Measurements from ENCODE around the gene TNS2. TPM values are rescaled to one million over a fixed set of nuclear protein-coding genes. Genes with fewer than 3 reads are reported as not detected.

The TNS2 gene
- total RNA-seq, 1 experiment from 2014 or later = 13.1 TPM

GRCh38 chr12:53047221-53048032 lies 2.4 kb upstream of the TNS2 start:
- peak overlapping the region; percentile 60 for H3K9ac ChIP-seq (ENCODE audit: low read length)
- peak; percentile 73 for DNase-seq

DNA sequence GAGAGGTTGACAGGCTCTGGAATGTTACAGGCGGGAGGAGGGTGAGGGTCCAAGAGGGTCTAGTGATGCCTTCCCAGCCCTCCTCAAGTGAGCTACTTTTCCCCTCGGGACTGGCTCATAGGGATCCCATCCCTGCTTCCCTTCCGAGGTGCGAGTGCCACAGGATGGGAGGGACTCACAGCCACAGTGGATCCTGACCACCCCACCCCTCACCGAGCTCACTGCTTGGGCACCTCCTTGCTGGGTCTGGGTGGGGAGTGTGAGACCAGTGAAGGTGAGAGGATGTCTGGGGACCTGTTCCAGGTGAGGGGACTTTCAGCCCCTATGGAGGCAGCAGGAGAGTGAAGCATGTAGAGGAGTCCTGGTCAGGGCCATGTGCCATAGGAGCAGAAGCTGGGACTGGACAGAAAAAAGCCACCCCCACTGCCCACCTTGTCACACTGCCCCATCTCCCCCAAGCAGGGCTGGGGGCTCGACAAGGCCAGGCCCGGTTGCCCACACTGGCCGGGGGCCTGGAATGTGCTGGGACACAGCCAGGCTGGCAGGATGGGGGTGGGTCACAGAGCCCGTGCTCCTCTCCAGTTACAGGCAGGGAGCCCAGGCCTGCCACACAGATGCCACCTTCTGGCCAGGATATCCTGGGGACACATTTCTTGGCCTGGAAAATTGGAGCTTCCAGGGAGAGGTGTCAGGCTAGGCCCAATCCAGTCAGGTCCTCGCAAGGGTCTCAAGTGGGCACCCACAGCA lies 1.7 kb upstream of the TNS2 start:
- TF ChIP-seq, protein P1, sequence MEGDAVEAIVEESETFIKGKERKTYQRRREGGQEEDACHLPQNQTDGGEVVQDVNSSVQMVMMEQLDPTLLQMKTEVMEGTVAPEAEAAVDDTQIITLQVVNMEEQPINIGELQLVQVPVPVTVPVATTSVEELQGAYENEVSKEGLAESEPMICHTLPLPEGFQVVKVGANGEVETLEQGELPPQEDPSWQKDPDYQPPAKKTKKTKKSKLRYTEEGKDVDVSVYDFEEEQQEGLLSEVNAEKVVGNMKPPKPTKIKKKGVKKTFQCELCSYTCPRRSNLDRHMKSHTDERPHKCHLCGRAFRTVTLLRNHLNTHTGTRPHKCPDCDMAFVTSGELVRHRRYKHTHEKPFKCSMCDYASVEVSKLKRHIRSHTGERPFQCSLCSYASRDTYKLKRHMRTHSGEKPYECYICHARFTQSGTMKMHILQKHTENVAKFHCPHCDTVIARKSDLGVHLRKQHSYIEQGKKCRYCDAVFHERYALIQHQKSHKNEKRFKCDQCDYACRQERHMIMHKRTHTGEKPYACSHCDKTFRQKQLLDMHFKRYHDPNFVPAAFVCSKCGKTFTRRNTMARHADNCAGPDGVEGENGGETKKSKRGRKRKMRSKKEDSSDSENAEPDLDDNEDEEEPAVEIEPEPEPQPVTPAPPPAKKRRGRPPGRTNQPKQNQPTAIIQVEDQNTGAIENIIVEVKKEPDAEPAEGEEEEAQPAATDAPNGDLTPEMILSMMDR (conservative IDR thresholded peaks at IDR 0.05; ENCODE audit: low read depth, low read length) = peak; percentile 62
- no peak for TF ChIP-seq EZH2phosphoT487 (IDR thresholded peaks at IDR 0.05; ENCODE audit: borderline replicate concordance, low read length)
- no peak for TF ChIP-seq EZH2 (IDR thresholded peaks at IDR 0.05; ENCODE audit: low read length, unreplicated experiment)
- Histone ChIP-seq H2AFZ (ENCODE audit: low read length) (peak overlapping the region; percentile 47), H3K4me3 (ENCODE audit: low read length) (peak overlapping the region; percentile 54), H4K20me1 (ENCODE audit: low read length) (no peaks in the 10 kb centered on the region), H3K9ac (ENCODE audit: low read length) (peak overlapping the region; percentile 60), H3K36me3 (ENCODE audit: low read depth, low read length) (no peaks in the 10 kb centered on the region), H3K9me3 (ENCODE audit: low read length) (no peaks in the 10 kb centered on the region), H3K4me2 (ENCODE audit: low read length) (peak overlapping the region; percentile 89), H3K9me2 (replicated peaks; ENCODE audit: low read length) (no peaks in the 10 kb centered on the region), H3F3A (ENCODE audit: low read length, unreplicated experiment) (peaks cover 5% of the 10 kb centered on the region), H3K27ac (ENCODE audit: low read length) (peak overlapping the region; percentile 55), H3K27me3 (ENCODE audit: low read length) (no peaks in the 10 kb centered on the region), H3K79me2 (ENCODE audit: low read length) (peaks cover 31% of the 10 kb centered on the region), H3K4me1 (ENCODE audit: insufficient read depth, low read length) (peaks cover 67% of the 10 kb centered on the region)
- TSS peak; percentile 22 for BruUV-seq (replicated peaks)
- POLR2A ChIA-PET (ENCODE audit: unreplicated experiment) = interaction anchor here (0.5 to 0.6 kb wide), 3 partner anchors 34 to 483 kb away, joined by 3 to 5 read pairs (median 4); no protein-coding TSS in a partner anchor
- DNase-seq (peak; percentile 62), ATAC-seq (peak; percentile 11)
- intact Hi-C loops (cut with micrococcal nuclease) = no loop called here
- CTCF ChIA-PET = interaction anchor here (0.9 to 2.2 kb wide), 4 partner anchors 13 to 67 kb away, joined by 5 to 13 read pairs (median 6); no protein-coding TSS in a partner anchor

More at GRCh38 chr12:53047221-53048032, 2.4 kb upstream of the TNS2 start:
- Histone ChIP-seq H3K4me1 (ENCODE audit: insufficient read depth, low read length) (peaks cover 60% of the 10 kb centered on the region), H3K9me3 (ENCODE audit: low read length) (no peaks in the 10 kb centered on the region), H4K20me1 (ENCODE audit: low read length) (no peaks in the 10 kb centered on the region), H3F3A (ENCODE audit: low read length, unreplicated experiment) (peaks cover 5% of the 10 kb centered on the region), H3K27me3 (ENCODE audit: low read length) (no peaks in the 10 kb centered on the region), H3K9me2 (replicated peaks; ENCODE audit: low read length) (no peaks in the 10 kb centered on the region), H3K4me2 (ENCODE audit: low read length) (peak overlapping the region; percentile 90), H3K36me3 (ENCODE audit: low read depth, low read length) (no peaks in the 10 kb centered on the region), H3K4me3 (ENCODE audit: low read length) (peak overlapping the region; percentile 71), H2AFZ (ENCODE audit: low read length) (peak overlapping the region; percentile 47), H3K27ac (ENCODE audit: low read length) (peak overlapping the region; percentile 55), H3K79me2 (ENCODE audit: low read length) (peaks cover 26% of the 10 kb centered on the region)
- BruUV-seq (replicated peaks) = no TSS peak
- peak; percentile 38 for ATAC-seq
- POLR2A ChIA-PET (ENCODE audit: unreplicated experiment) = interaction anchor here (0.5 to 0.6 kb wide), 2 partner anchors 34 to 144 kb away, joined by 5 to 23 read pairs; no protein-coding TSS in a partner anchor
- intact Hi-C loops (cut with micrococcal nuclease) = loop anchor here (2.0 kb wide), 1 partner anchor 41 kb away; the partner anchor contains the start of gene EIF4B
- CTCF ChIA-PET = interaction anchor here (0.5 to 2.2 kb wide), 4 partner anchors 14 to 274 kb away, joined by 5 to 13 read pairs (median 5); no protein-coding TSS in a partner anchor
- TF ChIP-seq, protein P1 (conservative IDR thresholded peaks at IDR 0.05; ENCODE audit: low read depth, low read length) = no peak
- no peak for TF ChIP-seq EZH2 (IDR thresholded peaks at IDR 0.05; ENCODE audit: low read length, unreplicated experiment)
- TF ChIP-seq EZH2phosphoT487 (IDR thresholded peaks at IDR 0.05; ENCODE audit: borderline replicate concordance, low read length) = no peak

Measured in PC-3 (cell line).